GM12864 (cell line): ENCODE results near the gene NECTIN1.
A peak's percentile ranks its signal among the peaks of the same experiment; 100 is the strongest.

Experiments used
- DNase-seq: peaks from one replicate; pipeline ENCODE4 v3.0.0-alpha.2; 2011; ENCODE audit warnings: low read depth
- H3K4me3 ChIP-seq: 2 replicates; pipeline ENCODE4 v1.5.1; 2011; ENCODE audit warnings: mild to moderate bottlenecking, low read depth, low read length, control low read depth
- CTCF ChIP-seq: IDR thresholded peaks from 2 replicates; pipeline ENCODE4 v1.5.1; 2011; ENCODE audit warnings: low read depth, mild to moderate bottlenecking, moderate library complexity, low read length, control low read depth, inconsistent platforms; ENCODE audit errors: missing control alignments

Gene NECTIN1

GRCh38 chr11:119730789-119731386 lies 1.9 kb upstream of the NECTIN1 start:
- no peak overlapping the region for H3K4me3 ChIP-seq
- no peak for TF ChIP-seq CTCF
- DNase-seq: no peak

- peak overlapping the region; percentile 66 for H3K4me3 ChIP-seq
- DNase-seq: no peak
- no peak for TF ChIP-seq CTCF
Measured at GRCh38 chr11:119729951-119730613, 1.1 kb upstream of the NECTIN1 start.

DNA sequence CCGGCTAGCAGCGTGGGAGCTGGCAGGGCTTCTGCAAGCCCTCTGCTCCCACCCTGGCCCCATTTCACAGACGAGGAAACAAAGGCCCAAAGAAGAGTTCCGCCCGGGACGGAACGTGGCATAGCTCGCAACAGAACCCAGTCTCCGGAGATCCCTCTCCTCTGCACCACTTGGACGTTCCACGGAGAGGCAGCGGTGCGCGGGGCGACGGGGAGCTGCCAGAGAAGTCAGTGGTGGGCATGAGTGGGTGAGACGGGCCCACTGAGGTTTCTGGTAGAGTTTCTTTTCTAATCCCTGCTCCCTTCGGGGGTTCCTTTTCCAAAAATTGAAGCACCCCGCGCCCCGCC lies 554 bp upstream of the NECTIN1 start:
- no peak for TF ChIP-seq CTCF
- no peak for DNase-seq
- peak overlapping the region; percentile 66 for H3K4me3 ChIP-seq

GRCh38 chr11:119728211-119728626 lies 781 bp downstream of the NECTIN1 start:
- TF ChIP-seq CTCF: no peak
- H3K4me3 ChIP-seq: peak overlapping the region; percentile 66
- no peak for DNase-seq

DNA sequence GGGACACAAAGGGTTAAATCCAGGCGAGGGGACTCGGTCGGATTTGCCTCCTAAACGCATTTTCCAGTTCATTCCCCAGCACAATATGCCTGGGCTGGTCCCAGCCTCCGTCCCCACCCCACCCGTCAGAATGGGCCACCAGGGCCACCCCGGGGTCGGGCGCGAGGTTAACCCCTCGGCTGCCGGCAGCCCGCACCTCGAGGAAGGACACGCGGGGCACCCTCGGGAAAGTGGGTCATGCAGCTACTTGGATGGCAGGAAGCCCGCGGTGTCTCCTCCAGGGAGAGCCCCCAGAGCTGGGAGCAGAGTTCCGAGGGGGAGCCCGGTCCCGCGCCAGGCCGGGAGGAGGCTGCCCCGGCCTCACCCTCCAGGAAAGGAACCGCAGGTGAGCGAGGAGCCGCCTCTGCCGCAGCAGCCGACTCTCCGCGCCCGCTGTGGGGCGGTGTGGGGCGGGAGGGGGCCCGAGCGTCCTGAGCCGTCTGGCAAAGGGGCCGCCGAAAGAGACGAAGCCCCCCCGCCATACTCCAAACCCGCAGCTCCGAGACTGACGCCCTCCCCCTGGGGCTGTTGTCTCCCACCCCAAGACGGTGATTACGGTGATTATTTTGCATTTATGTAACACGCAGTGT lies 1.4 kb downstream of the NECTIN1 start:
- TF ChIP-seq CTCF: peak; percentile 26
- peak overlapping the region; percentile 66 for H3K4me3 ChIP-seq
- no peak for DNase-seq

DNA sequence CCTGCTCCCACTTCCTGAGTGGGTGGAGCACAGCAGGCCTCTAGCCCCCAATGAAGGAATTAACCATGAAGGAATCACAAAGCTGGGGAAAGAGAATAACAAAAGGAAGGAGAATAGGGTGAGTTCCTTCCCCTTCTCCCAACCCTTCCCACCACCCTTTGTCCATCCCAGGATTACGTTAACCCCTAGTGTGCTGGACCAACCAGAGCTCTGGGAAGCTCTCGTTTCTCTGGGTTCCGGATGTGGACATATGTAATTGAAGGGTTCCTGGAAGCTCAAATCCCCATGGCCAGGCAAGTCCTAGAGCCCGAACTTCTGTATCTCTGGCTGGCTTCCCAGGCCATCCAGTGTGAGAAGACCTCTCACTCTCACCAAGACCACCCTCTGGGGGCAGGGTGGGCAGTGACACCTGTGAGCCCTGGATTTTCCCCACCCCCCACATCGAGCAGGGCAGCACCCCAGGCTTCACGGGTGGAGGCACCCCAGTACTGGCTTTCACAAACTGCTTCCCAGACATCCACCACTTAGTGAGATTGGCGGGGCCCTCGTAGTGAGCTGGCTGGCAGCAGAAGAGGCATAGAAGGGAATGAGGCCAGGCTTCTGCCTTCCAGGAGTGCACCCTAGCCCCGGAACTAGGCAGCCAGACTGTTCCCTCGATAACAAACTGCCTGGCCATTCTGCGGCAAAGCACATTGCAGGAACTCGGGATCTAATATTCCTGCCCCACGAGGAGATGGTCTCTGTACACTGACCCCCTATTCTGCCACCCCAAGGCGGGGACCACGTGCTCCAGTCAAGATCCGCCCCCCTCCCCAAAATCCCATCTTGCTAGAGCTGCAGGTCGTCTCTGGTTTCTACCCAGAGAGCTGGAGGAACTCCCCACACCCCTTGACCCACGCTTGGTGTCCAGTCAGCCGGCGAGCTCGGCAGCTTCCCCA lies 2.1 kb downstream of the NECTIN1 start:
- peak overlapping the region; percentile 66 for H3K4me3 ChIP-seq
- DNase-seq: no peak
- TF ChIP-seq CTCF: no peak
